ENCODE results near the gene RING1.

The RING1 gene

GRCh38 chr6:33247977-33248642 lies 39.8 kb downstream of the RING1 start:
- peak; percentile 84 for DNase-seq (ENCODE audit: low spot score)

- no peak for DNase-seq (ENCODE audit: low spot score)
These were observed 40.3 kb downstream of the RING1 start for GRCh38 chr6:33248643-33248931.

- DNase-seq (ENCODE audit: low spot score), result peak; percentile 99
These were observed 40.8 kb downstream of the RING1 start for GRCh38 chr6:33248932-33249731.

GRCh38 chr6:33249732-33250630 lies 41.7 kb downstream of the RING1 start:
- DNase-seq (ENCODE audit: low spot score), result no peak

- no peak for DNase-seq (ENCODE audit: low spot score)
These were observed 42.4 kb downstream of the RING1 start for GRCh38 chr6:33250731-33251130.

GRCh38 chr6:33251395-33252012 lies 43.2 kb downstream of the RING1 start:
- DNase-seq (ENCODE audit: low spot score), result no peak

- no peak for DNase-seq (ENCODE audit: low spot score)
These were observed 44.5 kb downstream of the RING1 start for GRCh38 chr6:33252759-33253158.

GRCh38 chr6:33254591-33254990 lies 46.3 kb downstream of the RING1 start:
- no peak for DNase-seq (ENCODE audit: low spot score)

- no peak for DNase-seq (ENCODE audit: low spot score)
These were observed 50.7 kb downstream of the RING1 start for GRCh38 chr6:33259032-33259431.

Data from putamen (tissue), 1 donor.